HG02798 (cell line): ENCODE results near the gene SMC6.

Source experiments
- ATAC-seq: cut with Tn5 transposase; IDR thresholded peaks from one replicate; pipeline ENCODE4 v1.9.1; 2021; ENCODE audit warnings: mild to moderate bottlenecking; ENCODE audit not compliant: unreplicated experiment, poor library complexity

The SMC6 gene

DNA sequence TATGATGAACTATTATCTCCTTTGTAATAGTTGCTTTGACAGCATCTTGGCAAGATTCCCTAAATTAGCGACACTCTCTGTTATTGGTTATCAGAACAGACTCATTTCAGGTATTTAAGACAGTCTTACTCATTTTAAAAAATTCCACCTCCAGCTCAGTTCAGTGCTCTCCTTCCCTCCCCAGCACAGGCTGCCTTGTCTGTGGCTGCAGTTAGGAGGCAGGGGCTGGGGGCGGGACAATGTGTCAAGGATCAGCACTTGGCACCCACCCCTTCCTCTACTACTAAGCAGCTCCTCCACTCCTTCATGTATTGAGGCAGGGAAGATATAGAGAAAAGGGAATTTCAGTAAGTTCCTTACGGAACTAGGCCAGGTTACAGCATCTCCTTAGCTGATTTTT, 128.2 kb downstream of the SMC6 start:
- ATAC-seq = no peak

DNA sequence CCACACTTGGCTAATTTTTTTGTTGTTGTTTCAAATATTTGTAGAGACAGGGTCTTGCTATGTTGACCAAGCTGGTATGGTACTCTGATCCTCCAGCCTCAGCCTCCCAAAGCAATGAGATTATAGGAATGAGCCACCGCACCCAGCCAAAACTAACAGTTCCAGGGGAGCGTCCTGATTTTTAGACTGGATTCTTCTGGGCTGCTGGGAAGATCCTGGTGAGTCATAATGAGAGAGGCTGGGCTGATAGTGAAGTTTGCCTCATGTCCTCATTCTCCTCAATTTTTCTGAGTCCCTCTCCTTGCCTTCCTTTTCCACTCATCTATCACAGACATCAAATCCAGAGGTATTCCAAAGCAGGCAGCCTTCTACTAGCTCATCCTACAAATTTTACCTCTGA, 131.8 kb downstream of the SMC6 start:
- ATAC-seq = no peak

DNA sequence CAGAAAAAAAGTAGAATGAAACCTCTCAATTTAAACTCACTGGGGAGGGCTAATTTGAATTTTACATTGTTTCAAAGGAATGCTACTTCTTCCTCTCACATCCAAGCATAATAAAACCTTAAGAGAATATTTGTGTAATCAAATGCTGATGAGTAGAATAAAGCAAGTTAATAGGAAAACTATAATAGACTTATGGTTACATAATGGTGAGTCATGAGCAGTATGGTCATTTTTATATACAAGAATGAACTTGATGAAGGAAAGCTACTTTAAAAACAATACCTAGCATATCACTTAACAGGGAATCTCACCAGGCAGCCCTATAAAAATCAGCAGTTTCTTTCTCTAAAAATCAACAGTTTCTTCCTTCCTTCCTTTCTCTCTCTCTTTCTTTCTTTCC, 132.8 kb downstream of the SMC6 start:
- no peak for ATAC-seq

DNA sequence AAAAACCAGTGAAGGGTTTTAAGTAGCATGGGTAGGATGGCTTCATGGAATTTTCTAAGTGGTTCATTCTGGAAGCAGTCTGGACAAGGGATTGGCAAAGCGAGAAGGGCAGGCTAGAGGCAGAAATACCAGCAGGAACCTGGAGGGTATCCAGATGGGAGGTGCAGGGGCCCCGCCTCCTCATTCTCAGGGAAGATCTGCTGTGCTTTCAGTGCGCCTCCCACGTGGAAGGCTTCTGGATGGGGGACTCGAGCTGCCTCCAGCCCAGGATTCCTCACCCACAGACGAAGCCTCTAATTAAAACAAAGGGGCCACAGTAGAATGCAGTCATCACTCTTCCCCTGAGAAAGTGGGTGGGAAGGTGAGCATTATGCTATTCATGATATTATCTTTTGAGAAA, 133.3 kb downstream of the SMC6 start:
- no peak for ATAC-seq

DNA sequence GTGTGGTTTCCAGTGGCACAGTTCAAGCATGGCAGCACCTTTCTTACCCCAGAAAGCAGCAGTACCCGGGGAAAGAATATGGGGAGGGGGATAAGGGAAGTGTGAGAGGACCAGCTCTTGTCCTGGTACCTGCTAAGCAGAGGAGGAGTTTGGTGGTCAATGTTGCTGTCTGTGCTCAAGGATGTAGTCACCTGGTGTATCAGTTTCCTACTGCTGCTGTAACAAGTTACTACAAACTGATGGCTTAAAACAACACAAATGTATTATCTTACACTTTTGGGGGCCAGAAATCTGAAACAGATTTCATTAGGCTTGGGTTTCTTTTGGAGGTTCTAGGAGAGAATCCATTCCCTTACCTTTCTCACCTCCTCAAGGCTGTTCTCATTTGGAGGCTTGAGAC, 135.7 kb downstream of the SMC6 start:
- no peak for ATAC-seq

DNA sequence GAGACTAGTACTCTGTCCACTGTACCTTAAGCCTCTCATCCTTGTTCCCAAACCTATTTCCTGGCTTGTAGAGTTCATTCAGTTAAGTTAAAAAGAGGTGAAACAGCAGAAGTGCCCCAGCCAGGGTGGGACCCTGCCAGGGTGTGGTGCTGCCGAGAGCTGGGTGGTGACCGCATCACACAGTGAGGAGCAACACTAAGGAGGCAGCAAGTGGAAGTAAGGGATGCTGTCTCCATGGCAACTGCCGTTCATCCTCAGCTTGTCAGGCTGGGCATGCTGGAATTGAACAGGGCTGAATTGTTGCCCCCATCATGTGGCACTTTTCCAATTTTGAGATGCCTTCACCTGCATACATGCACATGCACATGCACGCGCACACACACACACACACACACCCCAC, 136.1 kb downstream of the SMC6 start:
- ATAC-seq = no peak

DNA sequence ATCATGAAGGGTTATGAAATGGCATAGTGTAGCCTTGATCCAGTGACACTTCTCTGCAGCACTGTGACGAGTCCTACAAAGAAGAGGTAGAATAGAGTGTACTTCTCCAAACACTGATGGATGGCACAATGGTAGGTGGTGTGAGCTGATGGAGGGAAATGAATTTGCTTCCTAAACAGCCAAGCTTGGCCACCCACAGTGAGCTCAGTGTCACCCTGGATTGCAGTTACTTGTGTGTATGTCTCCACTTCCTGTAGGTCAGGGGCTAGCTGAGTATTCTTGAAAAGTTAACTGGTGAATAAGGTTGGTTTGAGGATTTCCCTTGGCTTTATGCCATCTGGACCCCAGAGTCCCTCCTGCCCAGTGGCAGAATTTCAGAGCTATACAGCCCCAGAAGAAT, 137.2 kb downstream of the SMC6 start:
- ATAC-seq = no peak

DNA sequence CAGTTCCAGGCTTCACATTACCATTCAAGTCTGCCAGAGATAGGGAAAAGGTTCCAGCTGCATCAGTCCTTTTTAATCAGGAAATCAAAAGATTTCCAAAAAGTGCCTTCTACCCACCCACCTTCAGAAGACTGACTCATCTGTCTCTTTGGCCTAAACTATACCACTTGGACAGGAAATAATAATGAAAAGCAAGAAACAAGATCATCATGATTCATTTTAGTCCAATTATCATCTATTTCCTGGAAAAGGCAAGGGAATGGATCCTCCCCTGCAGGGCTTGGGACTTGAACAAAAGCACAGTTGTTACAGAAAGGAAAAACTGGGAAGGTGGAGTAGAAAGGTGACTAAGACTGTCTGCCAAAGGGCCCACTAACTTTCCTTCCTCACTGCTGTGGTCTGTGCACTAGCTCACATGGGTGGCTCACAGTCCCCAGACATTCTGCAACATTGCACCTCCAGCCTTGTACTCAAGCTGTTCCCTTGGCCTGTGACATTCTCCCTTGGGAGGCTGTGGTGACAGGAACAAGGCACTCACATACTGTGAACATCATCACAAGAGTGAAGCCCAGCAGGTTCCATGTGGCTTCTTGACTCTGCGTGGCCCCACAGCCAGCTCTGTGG, 137.8 kb downstream of the SMC6 start:
- ATAC-seq = no peak

DNA sequence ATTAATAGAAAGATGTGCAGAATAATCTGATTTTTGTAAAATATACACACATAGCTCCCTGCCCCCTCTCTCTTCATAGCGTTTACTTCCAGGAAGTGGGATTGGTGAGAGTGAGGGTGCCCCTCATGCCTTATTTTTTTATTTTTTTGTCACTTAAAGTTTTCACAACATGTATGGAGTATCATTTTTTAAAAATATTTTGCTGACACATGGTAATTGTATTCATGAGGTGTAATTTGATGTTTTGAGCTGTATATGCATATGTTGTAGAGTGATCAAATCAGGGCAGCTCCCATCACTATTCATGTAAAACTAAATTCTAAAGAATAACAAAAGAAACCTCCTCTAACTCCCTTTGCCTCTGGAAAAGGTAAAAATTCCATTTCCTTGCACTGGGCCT, 138.5 kb downstream of the SMC6 start:
- no peak for ATAC-seq

DNA sequence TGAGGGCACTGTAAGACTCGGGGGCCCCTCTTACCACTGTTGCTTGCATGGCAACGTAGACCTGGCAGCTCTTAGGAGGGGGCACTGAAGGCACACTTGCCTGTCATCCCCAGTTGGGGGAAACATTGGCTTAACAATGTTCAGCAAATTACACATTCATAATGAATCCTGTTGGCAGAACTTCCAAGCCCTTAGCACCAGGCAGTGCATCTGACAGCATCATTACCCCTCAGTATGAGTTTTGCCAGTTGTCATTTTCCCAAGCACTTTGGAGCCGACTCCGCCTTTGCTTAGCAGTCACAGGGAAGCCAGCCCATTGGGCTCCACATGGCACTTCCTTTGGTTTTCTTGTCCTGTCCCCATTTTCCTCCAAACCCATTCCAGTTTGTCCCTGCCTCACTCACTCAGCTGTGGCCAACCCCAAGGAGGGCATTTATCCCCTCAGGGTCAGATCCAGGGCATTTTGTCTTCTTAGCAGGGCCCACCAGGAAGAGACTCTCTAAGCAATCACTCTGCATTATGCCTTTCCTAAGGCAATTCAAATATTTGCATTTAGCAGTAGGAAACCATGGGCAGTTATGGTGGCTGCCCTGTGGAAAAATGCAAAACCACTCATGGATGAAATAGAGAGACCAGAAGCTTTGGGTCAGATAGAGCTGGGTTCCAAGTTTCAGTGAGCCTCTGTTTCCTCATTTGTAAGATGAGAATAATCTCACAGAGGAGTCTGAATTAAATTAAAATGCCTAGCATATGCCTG, 139.3 kb downstream of the SMC6 start:
- ATAC-seq = no peak
